ENCODE measurements around the gene APOBR. TPM values are rescaled to one million over a fixed set of nuclear protein-coding genes. Genes with fewer than 3 reads are reported as not detected.
"Not testable (repeated sequence)": the region's sequence is repeated elsewhere in the genome, so short reads cannot be mapped to it uniquely, and the experiment has no call there.

APOBR gene
- polyA plus RNA-seq, 3 donors: 1.9 to 48.6 (median 3.8) TPM

DNA sequence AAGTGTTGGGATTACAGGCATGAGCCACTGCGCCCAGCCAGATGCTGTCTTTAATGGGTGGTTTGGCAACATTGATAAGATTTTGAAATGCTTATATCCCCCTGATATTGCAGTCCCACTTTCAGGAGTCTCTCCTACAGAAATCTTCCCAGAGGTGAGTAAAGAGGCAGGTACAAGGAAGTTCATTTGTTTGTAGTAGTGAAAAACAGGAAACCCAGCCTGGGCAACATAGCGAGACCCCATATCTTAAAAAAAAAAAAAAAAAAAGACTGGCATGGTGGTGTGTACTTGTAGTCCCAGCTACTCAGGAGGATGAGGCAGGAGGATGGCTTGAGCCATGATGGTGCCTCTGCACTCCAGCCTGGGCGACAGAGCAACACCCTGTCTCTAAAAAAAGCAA lies 50.6 kb downstream of the APOBR start:
- H3K9me3 ChIP-seq (replicated peaks in 1 of 2; ENCODE audit: control insufficient read depth in 1 of 2, insufficient read depth in 1 of 2, low read length in 2 of 2): no peaks in the 10 kb centered on the region
- no peak overlapping the region for H2AFZ ChIP-seq (ENCODE audit: insufficient read depth, low read depth, low read length, poor library complexity, severe bottlenecking)
- no peak overlapping the region for H3K9ac ChIP-seq (ENCODE audit: insufficient read depth, low read length, poor library complexity, severe bottlenecking)
- peaks cover 1 to 7% (median 2%) of the 10 kb centered on the region in 3 donors for H3K27me3 Mint-ChIP-seq (ENCODE audit: low read depth in 3 of 3)
- TF ChIP-seq, protein P1, sequence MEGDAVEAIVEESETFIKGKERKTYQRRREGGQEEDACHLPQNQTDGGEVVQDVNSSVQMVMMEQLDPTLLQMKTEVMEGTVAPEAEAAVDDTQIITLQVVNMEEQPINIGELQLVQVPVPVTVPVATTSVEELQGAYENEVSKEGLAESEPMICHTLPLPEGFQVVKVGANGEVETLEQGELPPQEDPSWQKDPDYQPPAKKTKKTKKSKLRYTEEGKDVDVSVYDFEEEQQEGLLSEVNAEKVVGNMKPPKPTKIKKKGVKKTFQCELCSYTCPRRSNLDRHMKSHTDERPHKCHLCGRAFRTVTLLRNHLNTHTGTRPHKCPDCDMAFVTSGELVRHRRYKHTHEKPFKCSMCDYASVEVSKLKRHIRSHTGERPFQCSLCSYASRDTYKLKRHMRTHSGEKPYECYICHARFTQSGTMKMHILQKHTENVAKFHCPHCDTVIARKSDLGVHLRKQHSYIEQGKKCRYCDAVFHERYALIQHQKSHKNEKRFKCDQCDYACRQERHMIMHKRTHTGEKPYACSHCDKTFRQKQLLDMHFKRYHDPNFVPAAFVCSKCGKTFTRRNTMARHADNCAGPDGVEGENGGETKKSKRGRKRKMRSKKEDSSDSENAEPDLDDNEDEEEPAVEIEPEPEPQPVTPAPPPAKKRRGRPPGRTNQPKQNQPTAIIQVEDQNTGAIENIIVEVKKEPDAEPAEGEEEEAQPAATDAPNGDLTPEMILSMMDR (IDR thresholded peaks at IDR 0.05): no peak
- no CpG with 5 or more reads among the region's 3 CpGs for WGBS (ENCODE audit: insufficient coverage)
- intact Hi-C loops (cut with micrococcal nuclease): loop anchor here in 1 of 2 donors (5.0 kb wide), 1 partner anchor 48 kb away; no protein-coding TSS in a partner anchor
- no peaks in the 10 kb centered on the region for H3K27me3 ChIP-seq (ENCODE audit: control insufficient read depth in 2 of 2, insufficient read depth in 2 of 2, low read length in 2 of 2)
- H3K9me3 Mint-ChIP-seq: no peaks in the 10 kb centered on the region
- no peak overlapping the region for H3K27ac ChIP-seq (ENCODE audit: low read depth in 1 of 2, low read length in 2 of 2)
- DNase-seq: no peak
- H3K4me1 Mint-ChIP-seq: peaks cover 38% of the 10 kb centered on the region
- no peaks in the 10 kb centered on the region for H3K36me3 Mint-ChIP-seq
- H3K36me3 ChIP-seq (replicated peaks in 1 of 2; ENCODE audit: control insufficient read depth in 1 of 2, insufficient read depth in 2 of 2, low read length in 2 of 2): no peaks in the 10 kb centered on the region
- no peak overlapping the region for H3K4me3 Mint-ChIP-seq
- no peaks in the 10 kb centered on the region for H4K20me1 ChIP-seq (ENCODE audit: insufficient read depth, low read length)
- no peaks in the 10 kb centered on the region for H3K79me2 ChIP-seq (ENCODE audit: insufficient read depth, low read length)
- no peak overlapping the region for H3K4me2 ChIP-seq (replicated peaks; ENCODE audit: extremely low read depth, low read length, poor library complexity, severe bottlenecking)
- no peak overlapping the region for H3K4me3 ChIP-seq (replicated peaks in 1 of 3; ENCODE audit: low read depth in 2 of 3, low read length in 3 of 3)
- peak overlapping the region in 1 of 7 donors; percentile 30 for H3K27ac Mint-ChIP-seq
- H3K4me1 ChIP-seq (ENCODE audit: control insufficient read depth in 1 of 2, insufficient read depth in 2 of 2, low read length in 2 of 2): peaks cover 28 to 38% of the 10 kb centered on the region in 2 donors

DNA sequence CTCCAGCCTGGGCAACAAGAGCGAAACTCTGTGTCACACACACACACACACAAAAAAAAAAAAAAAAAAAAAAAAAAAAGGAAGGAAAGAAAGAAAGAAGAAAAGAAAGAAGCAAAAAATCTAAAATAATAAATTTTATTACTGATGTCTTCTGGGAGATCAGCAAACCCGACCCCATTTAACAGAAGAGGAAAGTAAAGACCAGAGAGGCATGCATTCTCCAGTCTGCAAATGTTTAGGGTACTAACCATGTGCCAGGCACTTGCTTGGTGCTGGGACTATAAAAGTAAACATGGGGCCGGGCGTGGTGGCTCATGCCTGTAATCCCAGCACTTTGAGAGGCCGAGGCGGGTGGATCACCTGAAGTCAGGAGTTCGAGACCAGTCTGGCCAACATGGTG lies 51.5 kb downstream of the APOBR start:
- H3K4me1 Mint-ChIP-seq: peaks cover 33% of the 10 kb centered on the region
- H4K20me1 ChIP-seq (ENCODE audit: insufficient read depth, low read length); H3K4me3 Mint-ChIP-seq; H3K9me3 ChIP-seq (replicated peaks in 1 of 2; ENCODE audit: control insufficient read depth in 1 of 2, insufficient read depth in 1 of 2, low read length in 2 of 2); H3K4me2 ChIP-seq (replicated peaks; ENCODE audit: extremely low read depth, low read length, poor library complexity, severe bottlenecking); H3K27ac ChIP-seq (ENCODE audit: low read depth in 1 of 2, low read length in 2 of 2); H2AFZ ChIP-seq (ENCODE audit: insufficient read depth, low read depth, low read length, poor library complexity, severe bottlenecking); H3K79me2 ChIP-seq (ENCODE audit: insufficient read depth, low read length); H3K36me3 ChIP-seq (replicated peaks in 1 of 2; ENCODE audit: control insufficient read depth in 1 of 2, insufficient read depth in 2 of 2, low read length in 2 of 2); H3K36me3 Mint-ChIP-seq; H3K4me3 ChIP-seq (replicated peaks in 1 of 3; ENCODE audit: low read depth in 2 of 3, low read length in 3 of 3); H3K27me3 Mint-ChIP-seq (ENCODE audit: low read depth in 3 of 3); H3K9me3 Mint-ChIP-seq; H3K9ac ChIP-seq (ENCODE audit: insufficient read depth, low read length, poor library complexity, severe bottlenecking); DNase-seq; H3K27me3 ChIP-seq (ENCODE audit: control insufficient read depth in 2 of 2, insufficient read depth in 2 of 2, low read length in 2 of 2): not testable (repeated sequence)
- peak overlapping the region in 1 of 7 donors; percentile 66 for H3K27ac Mint-ChIP-seq
- WGBS (ENCODE audit: insufficient coverage): 91% methylated on average over 4 of the region's 7 CpGs
- intact Hi-C loops (cut with micrococcal nuclease): loop anchor here in 1 of 2 donors (5.0 kb wide), 1 partner anchor 49 kb away; no protein-coding TSS in a partner anchor
- H3K4me1 ChIP-seq (ENCODE audit: control insufficient read depth in 1 of 2, insufficient read depth in 2 of 2, low read length in 2 of 2): peaks cover 28 to 38% of the 10 kb centered on the region in 2 donors

Data from CD14-positive monocyte (primary cell).